Measurements from ENCODE around the gene CAMK2N2. TPM values are rescaled to one million over a fixed set of nuclear protein-coding genes. Genes with fewer than 3 reads are reported as not detected.
A peak's percentile ranks its signal among the peaks of the same experiment; 100 is the strongest.

Gene CAMK2N2
- total RNA-seq, 1 donor from 2014 or later: 0.16 TPM

DNA sequence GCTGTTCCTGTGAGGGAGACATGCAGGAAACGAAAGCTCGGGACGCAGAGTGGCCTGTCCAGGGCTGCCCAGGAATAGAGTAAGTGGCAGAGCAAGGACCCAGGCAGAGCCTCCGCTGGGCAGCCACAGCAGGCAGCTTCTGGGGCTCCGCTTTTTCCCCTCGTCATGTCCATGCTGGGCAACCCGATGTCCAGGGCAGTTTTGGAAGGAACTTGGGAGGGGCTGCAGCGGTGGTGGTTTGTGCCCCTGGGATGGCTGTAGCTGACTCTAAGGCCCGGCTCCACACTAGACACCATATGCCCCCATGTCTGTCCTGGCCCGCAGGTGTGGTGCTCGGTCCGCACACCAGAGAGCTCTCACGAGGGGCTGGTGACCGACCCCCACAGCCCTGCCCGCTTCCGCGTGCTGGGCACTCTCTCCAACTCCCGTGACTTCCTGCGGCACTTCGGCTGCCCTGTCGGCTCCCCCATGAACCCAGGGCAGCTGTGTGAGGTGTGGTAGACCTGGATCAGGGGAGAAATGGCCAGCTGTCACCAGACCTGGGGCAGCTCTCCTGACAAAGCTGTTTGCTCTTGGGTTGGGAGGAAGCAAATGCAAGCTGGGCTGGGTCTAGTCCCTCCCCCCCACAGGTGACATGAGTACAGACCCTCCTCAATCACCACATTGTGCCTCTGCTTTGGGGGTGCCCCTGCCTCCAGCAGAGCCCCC lies 30.5 kb upstream of the CAMK2N2 start:
- Mint-ChIP-seq H3K27me3 (ENCODE audit: low read depth) (peaks cover 34% of the 10 kb centered on the region), H3K27ac (no peak overlapping the region), H3K36me3 (no peaks in the 10 kb centered on the region), H3K9me3 (no peaks in the 10 kb centered on the region), H3K4me3 (no peak overlapping the region), H3K4me1 (no peaks in the 10 kb centered on the region)
- TF ChIP-seq, protein P1, sequence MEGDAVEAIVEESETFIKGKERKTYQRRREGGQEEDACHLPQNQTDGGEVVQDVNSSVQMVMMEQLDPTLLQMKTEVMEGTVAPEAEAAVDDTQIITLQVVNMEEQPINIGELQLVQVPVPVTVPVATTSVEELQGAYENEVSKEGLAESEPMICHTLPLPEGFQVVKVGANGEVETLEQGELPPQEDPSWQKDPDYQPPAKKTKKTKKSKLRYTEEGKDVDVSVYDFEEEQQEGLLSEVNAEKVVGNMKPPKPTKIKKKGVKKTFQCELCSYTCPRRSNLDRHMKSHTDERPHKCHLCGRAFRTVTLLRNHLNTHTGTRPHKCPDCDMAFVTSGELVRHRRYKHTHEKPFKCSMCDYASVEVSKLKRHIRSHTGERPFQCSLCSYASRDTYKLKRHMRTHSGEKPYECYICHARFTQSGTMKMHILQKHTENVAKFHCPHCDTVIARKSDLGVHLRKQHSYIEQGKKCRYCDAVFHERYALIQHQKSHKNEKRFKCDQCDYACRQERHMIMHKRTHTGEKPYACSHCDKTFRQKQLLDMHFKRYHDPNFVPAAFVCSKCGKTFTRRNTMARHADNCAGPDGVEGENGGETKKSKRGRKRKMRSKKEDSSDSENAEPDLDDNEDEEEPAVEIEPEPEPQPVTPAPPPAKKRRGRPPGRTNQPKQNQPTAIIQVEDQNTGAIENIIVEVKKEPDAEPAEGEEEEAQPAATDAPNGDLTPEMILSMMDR (IDR thresholded peaks at IDR 0.05; ENCODE audit: unreplicated experiment): no peak
- no peak for DNase-seq (ENCODE audit: low spot score in 2 of 2, unreplicated experiment in 2 of 2)

DNA sequence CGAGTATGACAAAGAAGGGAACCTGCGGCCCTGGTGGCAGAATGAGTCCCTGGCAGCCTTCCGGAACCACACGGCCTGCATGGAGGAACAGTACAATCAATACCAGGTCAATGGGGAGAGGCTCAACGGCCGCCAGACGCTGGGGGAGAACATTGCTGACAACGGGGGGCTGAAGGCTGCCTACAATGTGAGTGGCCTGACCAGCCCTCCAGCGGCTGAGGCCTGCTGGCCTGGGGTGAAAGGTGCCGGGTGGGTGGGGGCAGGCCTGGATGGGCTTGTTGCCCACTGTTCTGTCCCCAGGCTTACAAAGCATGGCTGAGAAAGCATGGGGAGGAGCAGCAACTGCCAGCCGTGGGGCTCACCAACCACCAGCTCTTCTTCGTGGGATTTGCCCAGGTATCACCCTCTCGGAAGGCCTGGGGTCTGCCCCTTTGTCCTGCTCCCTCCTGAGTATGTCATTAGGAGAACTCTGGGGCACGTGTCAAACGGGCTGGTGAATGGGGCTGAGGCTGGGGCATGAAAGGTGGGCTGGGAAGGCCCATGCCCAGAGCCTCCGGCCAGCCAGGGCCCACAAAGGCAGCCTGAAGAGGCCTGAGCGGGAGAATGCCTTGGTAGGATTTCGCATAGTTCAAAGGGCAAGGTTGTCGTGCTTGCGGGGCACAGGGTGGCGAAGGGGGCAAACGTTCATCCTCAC lies 29.8 kb upstream of the CAMK2N2 start:
- DNase-seq (ENCODE audit: low spot score in 2 of 2, unreplicated experiment in 2 of 2): no peak
- H3K27me3 Mint-ChIP-seq (ENCODE audit: low read depth): peaks cover 41% of the 10 kb centered on the region

DNA sequence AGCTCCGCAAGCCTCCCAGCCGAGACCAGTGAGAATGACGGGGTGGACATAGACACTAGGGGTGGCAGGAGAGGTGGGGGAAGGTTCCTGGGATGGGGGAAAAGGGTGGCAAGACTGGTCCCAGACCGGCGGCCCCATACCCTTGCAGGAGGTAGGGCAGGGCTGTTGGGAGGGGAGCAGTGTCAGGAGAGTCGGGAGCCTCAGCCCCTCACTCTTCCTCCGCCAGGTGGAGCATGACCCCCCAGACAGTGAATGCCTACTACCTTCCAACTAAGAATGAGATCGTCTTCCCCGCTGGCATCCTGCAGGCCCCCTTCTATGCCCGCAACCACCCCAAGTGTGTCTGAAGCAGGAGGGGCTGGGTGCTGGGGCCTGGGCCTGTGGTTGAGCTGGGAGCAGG lies 29.0 kb upstream of the CAMK2N2 start:
- TF ChIP-seq, protein P1 (IDR thresholded peaks at IDR 0.05; ENCODE audit: unreplicated experiment): no peak
- no peaks in the 10 kb centered on the region for H3K4me1 Mint-ChIP-seq
- H3K4me3 Mint-ChIP-seq: no peak overlapping the region
- no peaks in the 10 kb centered on the region for H3K36me3 Mint-ChIP-seq
- peaks cover 49% of the 10 kb centered on the region for H3K27me3 Mint-ChIP-seq (ENCODE audit: low read depth)
- H3K27ac Mint-ChIP-seq: no peak overlapping the region
- DNase-seq (ENCODE audit: low spot score in 2 of 2, unreplicated experiment in 2 of 2): no peak
- H3K9me3 Mint-ChIP-seq: no peaks in the 10 kb centered on the region

More for the DNA sequence above, 29.8 kb upstream of the CAMK2N2 start:
- H3K4me3 Mint-ChIP-seq: no peak overlapping the region
- no peaks in the 10 kb centered on the region for H3K36me3 Mint-ChIP-seq
- TF ChIP-seq, protein P1 (IDR thresholded peaks at IDR 0.05; ENCODE audit: unreplicated experiment): no peak
- H3K27ac Mint-ChIP-seq: no peak overlapping the region
- H3K4me1 Mint-ChIP-seq: no peaks in the 10 kb centered on the region
- no peaks in the 10 kb centered on the region for H3K9me3 Mint-ChIP-seq

DNA sequence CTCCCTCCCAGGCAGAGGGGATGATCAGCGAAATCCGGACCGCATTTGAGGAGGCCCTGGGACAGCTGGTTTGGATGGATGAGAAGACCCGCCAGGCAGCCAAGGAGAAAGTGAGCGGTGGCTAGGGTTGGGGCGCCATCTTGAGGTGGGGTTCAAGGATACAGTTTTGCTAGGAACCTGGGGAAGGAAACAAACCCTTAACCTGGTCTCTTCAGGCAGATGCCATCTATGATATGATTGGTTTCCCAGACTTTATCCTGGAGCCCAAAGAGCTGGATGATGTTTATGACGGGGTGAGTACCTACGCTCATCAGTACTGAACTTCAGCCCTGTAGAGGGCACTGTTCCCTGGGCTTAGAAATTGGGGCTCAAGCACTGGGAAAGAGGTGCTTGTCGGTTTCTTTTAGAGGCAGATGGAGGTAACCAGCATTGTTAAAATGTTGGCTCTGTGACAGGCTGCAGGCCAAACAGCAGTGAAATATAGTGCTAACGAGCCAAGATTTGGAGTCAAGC lies 28.1 kb upstream of the CAMK2N2 start:
- no peaks in the 10 kb centered on the region for H3K9me3 Mint-ChIP-seq

DNA sequence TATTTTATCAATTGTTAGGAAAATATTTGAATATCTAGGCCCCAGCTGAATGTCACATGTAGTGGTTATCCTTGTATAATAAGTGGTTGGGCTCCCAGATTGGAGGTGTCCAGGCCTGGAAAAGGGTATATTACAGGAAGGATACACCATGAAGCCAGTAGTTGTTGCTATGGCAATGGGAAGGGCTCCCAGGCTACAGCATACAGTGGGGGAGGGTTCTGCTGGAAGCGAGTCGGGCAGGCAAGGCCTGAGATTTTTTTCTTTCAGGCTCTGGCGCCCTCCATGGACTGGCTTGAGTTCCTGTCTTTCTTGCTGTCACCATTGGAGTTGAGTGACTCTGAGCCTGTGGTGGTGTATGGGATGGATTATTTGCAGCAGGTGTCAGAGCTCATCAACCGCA lies 23.3 kb upstream of the CAMK2N2 start:
- no peak overlapping the region for H3K27ac Mint-ChIP-seq

More for the DNA sequence above, 28.1 kb upstream of the CAMK2N2 start:
- no peaks in the 10 kb centered on the region for H3K36me3 Mint-ChIP-seq
- DNase-seq (ENCODE audit: low spot score in 2 of 2, unreplicated experiment in 2 of 2): no peak
- TF ChIP-seq, protein P1 (IDR thresholded peaks at IDR 0.05; ENCODE audit: unreplicated experiment): peak; percentile 23
- no peak overlapping the region for H3K4me3 Mint-ChIP-seq
- no peak overlapping the region for H3K27ac Mint-ChIP-seq
- peaks cover 46% of the 10 kb centered on the region for H3K27me3 Mint-ChIP-seq (ENCODE audit: low read depth)
- H3K4me1 Mint-ChIP-seq: no peaks in the 10 kb centered on the region

More for the DNA sequence above, 23.3 kb upstream of the CAMK2N2 start:
- TF ChIP-seq, protein P1 (IDR thresholded peaks at IDR 0.05; ENCODE audit: unreplicated experiment): no peak
- H3K36me3 Mint-ChIP-seq: no peaks in the 10 kb centered on the region
- no peak for DNase-seq (ENCODE audit: low spot score in 2 of 2, unreplicated experiment in 2 of 2)
- no peaks in the 10 kb centered on the region for H3K4me1 Mint-ChIP-seq
- peaks cover 71% of the 10 kb centered on the region for H3K27me3 Mint-ChIP-seq (ENCODE audit: low read depth)
- H3K4me3 Mint-ChIP-seq: no peak overlapping the region
- no peaks in the 10 kb centered on the region for H3K9me3 Mint-ChIP-seq

All from mesothelial cell of epicardium (in vitro differentiated cells).